Thyroid gland (tissue), 4 donors: ENCODE measurements around the gene ADH7. TPM values are rescaled to one million over a fixed set of nuclear protein-coding genes. Genes with fewer than 3 reads are reported as not detected.

ENCODE experiments used
- DNase-seq, 2 donors: peaks; one replicate each; pipeline ENCODE4 v3.0.0-alpha.2; 2019
- H3K27ac ChIP-seq, 3 donors: fragments of 200-600 bp; sonication (generic); 1 replicate in 2 of 3; 2 replicates in 1 of 3; pipeline ENCODE4 v1.5.1; 2016 to 2019; ENCODE audit warnings: mild to moderate bottlenecking in 1 of 3, moderate library complexity in 1 of 3
- H3K27me3 ChIP-seq: fragments of 200-600 bp; sonication (generic); one replicate; pipeline ENCODE4 v1.5.1; 2019
- H3K36me3 ChIP-seq, 2 donors: fragments of 200-600 bp; sonication (generic); one replicate each; pipeline ENCODE4 v1.5.1; 2016 to 2019
- H3K4me1 ChIP-seq, 2 donors: fragments of 200-600 bp; sonication (generic); one replicate each; pipeline ENCODE4 v1.5.1; 2017 to 2019
- H3K4me3 ChIP-seq, 3 donors: fragments of 200-600 bp; sonication (generic); replicated peaks in 1 of 3; 1 replicate in 2 of 3; 2 replicates in 1 of 3; pipeline ENCODE4 v1.5.1; 2016; ENCODE audit warnings: mild to moderate bottlenecking in 1 of 3
- H3K9me3 ChIP-seq: fragments of 200-600 bp; sonication (generic); one replicate; pipeline ENCODE4 v1.5.1; 2017
- CTCF ChIP-seq, 6 experiments: fragments of 200-600 bp in 3 of 6; fragments of 450-650 bp in 3 of 6; sonication (generic) in 3 of 6; IDR thresholded peaks; one replicate each; pipeline ENCODE4 v1.5.1; 2016 to 2019; ENCODE audit warnings: antibody characterized with exemption in 6 of 6, mild to moderate bottlenecking in 2 of 6, inconsistent platforms in 1 of 6, moderate library complexity in 1 of 6
- POLR2A ChIP-seq, 2 donors: fragments of 450-650 bp; IDR thresholded peaks; one replicate each; pipeline ENCODE4 v1.6.1; 2017; ENCODE audit warnings: antibody characterized with exemption in 2 of 2, mild to moderate bottlenecking in 2 of 2, moderate library complexity in 1 of 2
- WGBS, 2 donors: methylation state at CpG; one replicate each; pipeline ENCODE4 v1.1.5; 2017; 5-methylcytosine and 5-hydroxymethylcytosine counted together
- intact Hi-C: fragments of 100-400 bp; cut with DNase I; formaldehyde crosslinking; loops from one replicate; pipeline ENCODE4 v1.15.1; 2023
- total RNA-seq, 4 donors: library from RNA; depleted of rRNA; stranded (reverse); fragments of >200 nt; gene quantifications; one replicate each; pipeline ENCODE4 v1.2.3, GENCODE V29; 2016

The ADH7 gene
- total RNA-seq, 4 donors from 2014 or later = not detected

GRCh38 chr4:99459546-99460042, 24.5 kb upstream of the ADH7 start:
- no peak for DNase-seq
- Histone ChIP-seq H3K27ac (no peak overlapping the region), H3K4me3 (no peak overlapping the region), H3K9me3 (no peaks in the 10 kb centered on the region), H3K4me1 (no peaks in the 10 kb centered on the region), H3K27me3 (no peaks in the 10 kb centered on the region), H3K36me3 (no peaks in the 10 kb centered on the region)
- WGBS, 2 donors = 92 to 96% methylated on average over 5 of the region's 5 CpGs
- intact Hi-C loops = loop anchor here (10.0 kb wide), 1 partner anchor 345 kb away; no protein-coding TSS in a partner anchor
- TF ChIP-seq POLR2A (IDR thresholded peaks at IDR 0.05) (no peak), CTCF (IDR thresholded peaks at IDR 0.05) (no peak)

DNA sequence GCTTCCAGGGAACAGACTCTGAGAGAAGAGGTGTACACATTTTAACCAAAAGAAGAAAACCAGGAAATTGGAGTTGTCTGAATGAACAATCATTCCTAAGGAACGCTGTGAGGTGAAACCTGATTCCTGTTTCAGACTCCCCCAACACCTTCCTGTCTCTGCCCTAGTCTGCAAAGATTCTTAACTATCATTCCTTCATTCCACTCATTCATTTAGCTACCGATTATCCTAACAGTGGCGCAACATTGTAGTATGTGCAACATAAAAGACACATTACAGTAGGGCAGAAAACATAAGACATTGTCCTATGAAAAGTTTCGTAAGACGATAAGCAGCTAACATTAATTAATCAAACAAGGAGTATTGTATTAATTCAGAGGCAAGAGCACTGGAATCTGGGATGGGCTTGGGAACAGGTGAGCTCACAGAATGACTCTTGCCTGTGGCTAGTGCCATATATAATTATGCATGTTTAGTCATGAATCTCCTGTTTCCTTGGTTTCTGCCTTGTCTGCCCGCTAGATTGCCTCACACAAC, 23.8 kb upstream of the ADH7 start:
- intact Hi-C loops = no loop called here
- H3K27me3 ChIP-seq = no peaks in the 10 kb centered on the region
- H3K9me3 ChIP-seq = no peaks in the 10 kb centered on the region
- no peak overlapping the region for H3K4me3 ChIP-seq
- 73 to 80% methylated on average over 6 of the region's 6 CpGs for WGBS, 2 donors
- no peak overlapping the region for H3K27ac ChIP-seq
- no peak for TF ChIP-seq CTCF (IDR thresholded peaks at IDR 0.05)
- no peak for TF ChIP-seq POLR2A (IDR thresholded peaks at IDR 0.05)
- no peak for DNase-seq
- H3K36me3 ChIP-seq = no peaks in the 10 kb centered on the region
- H3K4me1 ChIP-seq = no peaks in the 10 kb centered on the region

DNA sequence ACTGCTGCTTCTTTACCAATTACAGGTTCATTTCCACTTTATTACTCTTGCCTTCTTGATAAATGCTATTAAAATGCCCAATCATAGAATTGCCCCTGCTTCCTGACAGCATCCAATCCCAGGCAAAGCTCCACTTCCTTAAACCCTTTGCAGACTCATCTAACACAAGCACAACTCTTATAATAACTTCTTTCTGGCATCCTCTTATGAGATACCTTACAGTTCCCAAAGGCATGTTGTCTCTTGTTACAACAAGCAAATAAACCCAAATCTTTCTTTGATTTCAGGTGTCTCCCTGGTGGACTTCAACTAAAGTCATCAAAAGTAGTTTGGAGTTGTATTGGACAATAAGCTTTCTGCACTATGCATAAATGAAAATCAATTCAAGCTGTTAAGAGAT, 22.5 kb upstream of the ADH7 start:
- H3K4me3 ChIP-seq = no peak overlapping the region
- H3K27me3 ChIP-seq = no peaks in the 10 kb centered on the region
- H3K4me1 ChIP-seq = no peaks in the 10 kb centered on the region
- H3K36me3 ChIP-seq = no peaks in the 10 kb centered on the region
- no peak for DNase-seq
- TF ChIP-seq POLR2A (IDR thresholded peaks at IDR 0.05) (no peak), CTCF (IDR thresholded peaks at IDR 0.05) (no peak)
- intact Hi-C loops = no loop called here
- H3K9me3 ChIP-seq = no peaks in the 10 kb centered on the region
- no peak overlapping the region for H3K27ac ChIP-seq

GRCh38 chr4:99457270-99457669, 22.1 kb upstream of the ADH7 start:
- no peaks in the 10 kb centered on the region for H3K36me3 ChIP-seq
- TF ChIP-seq CTCF (IDR thresholded peaks at IDR 0.05) (no peak), POLR2A (IDR thresholded peaks at IDR 0.05) (no peak)
- H3K4me3 ChIP-seq = no peak overlapping the region
- H3K9me3 ChIP-seq = no peaks in the 10 kb centered on the region
- intact Hi-C loops = no loop called here
- H3K27ac ChIP-seq = no peak overlapping the region
- no peak for DNase-seq
- H3K4me1 ChIP-seq = no peaks in the 10 kb centered on the region
- no peaks in the 10 kb centered on the region for H3K27me3 ChIP-seq
- WGBS, 2 donors = 67 to 85% methylated on average over 4 of the region's 4 CpGs

- intact Hi-C loops = no loop called here
- H3K27me3 ChIP-seq = no peaks in the 10 kb centered on the region
- no peak overlapping the region for H3K4me3 ChIP-seq
- TF ChIP-seq POLR2A (IDR thresholded peaks at IDR 0.05) (no peak), CTCF (IDR thresholded peaks at IDR 0.05) (no peak)
- WGBS, 2 donors = 96% methylated on average over 3 of the region's 3 CpGs
- peaks cover 19 to 20% of the 10 kb centered on the region in 2 donors for H3K4me1 ChIP-seq
- no peak for DNase-seq
- H3K36me3 ChIP-seq = no peaks in the 10 kb centered on the region
- H3K27ac ChIP-seq = peak overlapping the region; percentile 56 to 90 (median 78)
- H3K9me3 ChIP-seq = no peaks in the 10 kb centered on the region
These were observed 12.4 kb upstream of the ADH7 start for GRCh38 chr4:99447513-99447912.
